PC-3 (cell line): Measurements from ENCODE around the gene SHOX.

Experiments
- EZH2 ChIP-seq: fragments of 300-600 bp; sonication (generic); IDR thresholded peaks from one replicate; pipeline ENCODE4 v1.6.1; 2017; ENCODE audit warnings: antibody characterized with exemption, mild to moderate bottlenecking, low read length; ENCODE audit not compliant: unreplicated experiment
- TF ChIP-seq, protein P1 (sequence below): fragments of 300-600 bp; sonication (generic); conservative IDR thresholded peaks from 2 replicates; pipeline ENCODE4 v1.5.1; 2017; ENCODE audit warnings: antibody characterized with exemption, low read depth, mild to moderate bottlenecking, low read length

GRCh38 chrX:632366-633042 is 1.9 kb downstream of the SHOX start:
- TF ChIP-seq, protein P1, sequence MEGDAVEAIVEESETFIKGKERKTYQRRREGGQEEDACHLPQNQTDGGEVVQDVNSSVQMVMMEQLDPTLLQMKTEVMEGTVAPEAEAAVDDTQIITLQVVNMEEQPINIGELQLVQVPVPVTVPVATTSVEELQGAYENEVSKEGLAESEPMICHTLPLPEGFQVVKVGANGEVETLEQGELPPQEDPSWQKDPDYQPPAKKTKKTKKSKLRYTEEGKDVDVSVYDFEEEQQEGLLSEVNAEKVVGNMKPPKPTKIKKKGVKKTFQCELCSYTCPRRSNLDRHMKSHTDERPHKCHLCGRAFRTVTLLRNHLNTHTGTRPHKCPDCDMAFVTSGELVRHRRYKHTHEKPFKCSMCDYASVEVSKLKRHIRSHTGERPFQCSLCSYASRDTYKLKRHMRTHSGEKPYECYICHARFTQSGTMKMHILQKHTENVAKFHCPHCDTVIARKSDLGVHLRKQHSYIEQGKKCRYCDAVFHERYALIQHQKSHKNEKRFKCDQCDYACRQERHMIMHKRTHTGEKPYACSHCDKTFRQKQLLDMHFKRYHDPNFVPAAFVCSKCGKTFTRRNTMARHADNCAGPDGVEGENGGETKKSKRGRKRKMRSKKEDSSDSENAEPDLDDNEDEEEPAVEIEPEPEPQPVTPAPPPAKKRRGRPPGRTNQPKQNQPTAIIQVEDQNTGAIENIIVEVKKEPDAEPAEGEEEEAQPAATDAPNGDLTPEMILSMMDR, result no peak
- no peak for TF ChIP-seq EZH2
